SK-N-SH (cell line): ENCODE results near the gene PICALM.

ENCODE experiments used
- JUND ChIP-seq: IDR thresholded peaks from 2 replicates; pipeline ENCODE4 v1.4.0; 2012
- POLR2AphosphoS5 ChIP-seq: IDR thresholded peaks from 2 replicates; pipeline ENCODE4 v1.6.1; 2012; ENCODE audit warnings: low read depth, low read length
- RAD21 ChIP-seq: IDR thresholded peaks from 2 replicates; pipeline ENCODE4 v1.6.1; 2012; ENCODE audit warnings: mild to moderate bottlenecking, low read length
- TEAD4 ChIP-seq: IDR thresholded peaks from 2 replicates; pipeline ENCODE4 v1.4.0; 2012; ENCODE audit warnings: mild to moderate bottlenecking, borderline replicate concordance; ENCODE audit not compliant: insufficient read depth
- TF ChIP-seq, protein P1 (sequence below): fragments of 200-600 bp; sonication (generic); IDR thresholded peaks from 2 replicates; pipeline ENCODE4 v1.6.1; 2017; ENCODE audit warnings: antibody characterized with exemption, mild to moderate bottlenecking, moderate library complexity
- TF ChIP-seq, protein P2 (sequence below): fragments of 150-350 bp; IDR thresholded peaks from 2 replicates; pipeline ENCODE4 v1.6.1; 2016; ENCODE audit warnings: mild to moderate bottlenecking, low read depth, low read length
- TF ChIP-seq, protein P3 (sequence below): IDR thresholded peaks from 2 replicates; pipeline ENCODE4 v1.6.1; 2012; ENCODE audit warnings: mild to moderate bottlenecking, low read depth, low read length, moderate library complexity
- TF ChIP-seq, protein P4 (sequence below): IDR thresholded peaks from 2 replicates; pipeline ENCODE4 v1.4.0; 2012; ENCODE audit warnings: low read depth

DNA sequence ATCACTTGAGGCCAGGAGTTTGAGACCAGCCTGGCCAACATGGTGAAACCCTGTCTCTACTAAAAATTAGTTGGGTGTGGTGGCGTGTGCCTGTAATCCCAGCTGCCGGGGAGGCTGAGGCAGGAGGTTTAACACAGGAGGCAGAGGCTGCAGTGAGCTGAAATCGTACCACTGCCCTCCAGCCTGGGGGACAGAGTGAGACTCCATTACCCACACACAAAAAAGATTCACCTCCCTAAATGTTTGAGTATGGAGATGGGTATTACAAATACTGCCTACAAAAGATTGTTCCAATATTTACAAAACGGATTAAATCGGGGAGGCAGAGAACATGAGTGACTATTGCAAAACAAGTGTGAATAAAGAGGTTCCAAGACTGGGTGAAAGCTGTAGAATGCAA, 98.3 kb downstream of the PICALM start:
- TF ChIP-seq, protein P1, sequence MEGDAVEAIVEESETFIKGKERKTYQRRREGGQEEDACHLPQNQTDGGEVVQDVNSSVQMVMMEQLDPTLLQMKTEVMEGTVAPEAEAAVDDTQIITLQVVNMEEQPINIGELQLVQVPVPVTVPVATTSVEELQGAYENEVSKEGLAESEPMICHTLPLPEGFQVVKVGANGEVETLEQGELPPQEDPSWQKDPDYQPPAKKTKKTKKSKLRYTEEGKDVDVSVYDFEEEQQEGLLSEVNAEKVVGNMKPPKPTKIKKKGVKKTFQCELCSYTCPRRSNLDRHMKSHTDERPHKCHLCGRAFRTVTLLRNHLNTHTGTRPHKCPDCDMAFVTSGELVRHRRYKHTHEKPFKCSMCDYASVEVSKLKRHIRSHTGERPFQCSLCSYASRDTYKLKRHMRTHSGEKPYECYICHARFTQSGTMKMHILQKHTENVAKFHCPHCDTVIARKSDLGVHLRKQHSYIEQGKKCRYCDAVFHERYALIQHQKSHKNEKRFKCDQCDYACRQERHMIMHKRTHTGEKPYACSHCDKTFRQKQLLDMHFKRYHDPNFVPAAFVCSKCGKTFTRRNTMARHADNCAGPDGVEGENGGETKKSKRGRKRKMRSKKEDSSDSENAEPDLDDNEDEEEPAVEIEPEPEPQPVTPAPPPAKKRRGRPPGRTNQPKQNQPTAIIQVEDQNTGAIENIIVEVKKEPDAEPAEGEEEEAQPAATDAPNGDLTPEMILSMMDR: no peak
- TF ChIP-seq RAD21 (no peak), POLR2AphosphoS5 (no peak), JUND (no peak), TEAD4 (no peak)
- TF ChIP-seq, protein P2, sequence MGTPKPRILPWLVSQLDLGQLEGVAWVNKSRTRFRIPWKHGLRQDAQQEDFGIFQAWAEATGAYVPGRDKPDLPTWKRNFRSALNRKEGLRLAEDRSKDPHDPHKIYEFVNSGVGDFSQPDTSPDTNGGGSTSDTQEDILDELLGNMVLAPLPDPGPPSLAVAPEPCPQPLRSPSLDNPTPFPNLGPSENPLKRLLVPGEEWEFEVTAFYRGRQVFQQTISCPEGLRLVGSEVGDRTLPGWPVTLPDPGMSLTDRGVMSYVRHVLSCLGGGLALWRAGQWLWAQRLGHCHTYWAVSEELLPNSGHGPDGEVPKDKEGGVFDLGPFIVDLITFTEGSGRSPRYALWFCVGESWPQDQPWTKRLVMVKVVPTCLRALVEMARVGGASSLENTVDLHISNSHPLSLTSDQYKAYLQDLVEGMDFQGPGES: no peak
- TF ChIP-seq, protein P3, sequence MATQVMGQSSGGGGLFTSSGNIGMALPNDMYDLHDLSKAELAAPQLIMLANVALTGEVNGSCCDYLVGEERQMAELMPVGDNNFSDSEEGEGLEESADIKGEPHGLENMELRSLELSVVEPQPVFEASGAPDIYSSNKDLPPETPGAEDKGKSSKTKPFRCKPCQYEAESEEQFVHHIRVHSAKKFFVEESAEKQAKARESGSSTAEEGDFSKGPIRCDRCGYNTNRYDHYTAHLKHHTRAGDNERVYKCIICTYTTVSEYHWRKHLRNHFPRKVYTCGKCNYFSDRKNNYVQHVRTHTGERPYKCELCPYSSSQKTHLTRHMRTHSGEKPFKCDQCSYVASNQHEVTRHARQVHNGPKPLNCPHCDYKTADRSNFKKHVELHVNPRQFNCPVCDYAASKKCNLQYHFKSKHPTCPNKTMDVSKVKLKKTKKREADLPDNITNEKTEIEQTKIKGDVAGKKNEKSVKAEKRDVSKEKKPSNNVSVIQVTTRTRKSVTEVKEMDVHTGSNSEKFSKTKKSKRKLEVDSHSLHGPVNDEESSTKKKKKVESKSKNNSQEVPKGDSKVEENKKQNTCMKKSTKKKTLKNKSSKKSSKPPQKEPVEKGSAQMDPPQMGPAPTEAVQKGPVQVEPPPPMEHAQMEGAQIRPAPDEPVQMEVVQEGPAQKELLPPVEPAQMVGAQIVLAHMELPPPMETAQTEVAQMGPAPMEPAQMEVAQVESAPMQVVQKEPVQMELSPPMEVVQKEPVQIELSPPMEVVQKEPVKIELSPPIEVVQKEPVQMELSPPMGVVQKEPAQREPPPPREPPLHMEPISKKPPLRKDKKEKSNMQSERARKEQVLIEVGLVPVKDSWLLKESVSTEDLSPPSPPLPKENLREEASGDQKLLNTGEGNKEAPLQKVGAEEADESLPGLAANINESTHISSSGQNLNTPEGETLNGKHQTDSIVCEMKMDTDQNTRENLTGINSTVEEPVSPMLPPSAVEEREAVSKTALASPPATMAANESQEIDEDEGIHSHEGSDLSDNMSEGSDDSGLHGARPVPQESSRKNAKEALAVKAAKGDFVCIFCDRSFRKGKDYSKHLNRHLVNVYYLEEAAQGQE: no peak
- TF ChIP-seq, protein P4, sequence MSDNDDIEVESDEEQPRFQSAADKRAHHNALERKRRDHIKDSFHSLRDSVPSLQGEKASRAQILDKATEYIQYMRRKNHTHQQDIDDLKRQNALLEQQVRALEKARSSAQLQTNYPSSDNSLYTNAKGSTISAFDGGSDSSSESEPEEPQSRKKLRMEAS: no peak
